GM19099 (cell line): ENCODE results near the gene FOXP2.

Source experiments
- POLR2A ChIP-seq: IDR thresholded peaks from 3 replicates; pipeline ENCODE4 v1.6.1; 2011; ENCODE audit warnings: low read depth; ENCODE audit not compliant: insufficient read length; ENCODE audit errors: extremely low read depth

The FOXP2 gene

GRCh38 chr7:114416129-114416990, 1.7 kb downstream of the FOXP2 start:
- no peak for TF ChIP-seq POLR2A

GRCh38 chr7:114417290-114417689, 2.7 kb downstream of the FOXP2 start:
- no peak for TF ChIP-seq POLR2A

- no peak for TF ChIP-seq POLR2A
Observed at GRCh38 chr7:114418117-114418516, 3.5 kb downstream of the FOXP2 start.

GRCh38 chr7:114419441-114420272, 5.0 kb downstream of the FOXP2 start:
- no peak for TF ChIP-seq POLR2A

- no peak for TF ChIP-seq POLR2A
Observed at GRCh38 chr7:114422507-114423501, 8.2 kb downstream of the FOXP2 start.

GRCh38 chr7:114426382-114426781, 11.8 kb downstream of the FOXP2 start:
- no peak for TF ChIP-seq POLR2A

- no peak for TF ChIP-seq POLR2A
Observed at GRCh38 chr7:114426824-114427223, 12.2 kb downstream of the FOXP2 start.

GRCh38 chr7:114428211-114428610, 13.6 kb downstream of the FOXP2 start:
- no peak for TF ChIP-seq POLR2A

- TF ChIP-seq POLR2A: no peak
Observed at GRCh38 chr7:114431189-114431588, 16.6 kb downstream of the FOXP2 start.

GRCh38 chr7:114432061-114432460, 17.4 kb downstream of the FOXP2 start:
- no peak for TF ChIP-seq POLR2A

GRCh38 chr7:114432703-114433102, 18.1 kb downstream of the FOXP2 start:
- TF ChIP-seq POLR2A: no peak

GRCh38 chr7:114439581-114439980, 25.0 kb downstream of the FOXP2 start:
- TF ChIP-seq POLR2A: no peak

GRCh38 chr7:114444196-114444595, 29.6 kb downstream of the FOXP2 start:
- no peak for TF ChIP-seq POLR2A

- no peak for TF ChIP-seq POLR2A
Observed at GRCh38 chr7:114450431-114450830, 35.8 kb downstream of the FOXP2 start.

- no peak for TF ChIP-seq POLR2A
Observed at GRCh38 chr7:114459574-114459973, 45.0 kb downstream of the FOXP2 start.
